A549 (cell line): Measurements from ENCODE around the gene MROH9.

Experiments
- CEBPB ChIP-seq, 2 experiments: fragments of >200 bp in 1 of 2; sonication (Bioruptor Twin) in 1 of 2; formaldehyde crosslinking in 1 of 2; IDR thresholded peaks; 2 replicates each; pipeline ENCODE4 v1.6.1; 2012 to 2016
- CTCF ChIP-seq: fragments of >200 bp; sonication (Bioruptor Twin); formaldehyde crosslinking; IDR thresholded peaks from 3 replicates; pipeline ENCODE4 v1.5.1; 2016
- EP300 ChIP-seq, 2 experiments: fragments of >200 bp; sonication (Bioruptor Twin); formaldehyde crosslinking; IDR thresholded peaks; 2 replicates in 1 of 2; 3 replicates in 1 of 2; pipeline ENCODE4 v1.6.1; 2016 to 2017
- HOXB5 ChIP-seq: fragments of 250-450 bp; sonication (Bioruptor Pico); IDR thresholded peaks from 2 replicates; pipeline ENCODE4 v1.5.0; 2020; ENCODE audit warnings: mild to moderate bottlenecking, moderate library complexity
- JUNB ChIP-seq: fragments of >200 bp; sonication (Bioruptor Twin); formaldehyde crosslinking; IDR thresholded peaks from 2 replicates; pipeline ENCODE4 v1.6.1; 2016
- KDM5A ChIP-seq: fragments of 200-600 bp; sonication (generic); IDR thresholded peaks from 2 replicates; pipeline ENCODE4 v1.6.1; 2016; ENCODE audit warnings: antibody characterized with exemption, mild to moderate bottlenecking
- MAX ChIP-seq: IDR thresholded peaks from 2 replicates; pipeline ENCODE4 v1.6.1; 2012
- POLR2A ChIP-seq: IDR thresholded peaks from 2 replicates; pipeline ENCODE4 v1.6.1; 2012; ENCODE audit warnings: mild to moderate bottlenecking, low read length
- RAD21 ChIP-seq, 2 experiments: fragments of >200 bp in 1 of 2; sonication (Bioruptor Twin) in 1 of 2; formaldehyde crosslinking in 1 of 2; IDR thresholded peaks in 1 of 2; conservative IDR thresholded peaks in 1 of 2; 2 replicates in 1 of 2; 3 replicates in 1 of 2; pipeline ENCODE4 v1.6.1; 2012 to 2018; ENCODE audit warnings: inconsistent platforms in 1 of 2
- RCOR1 ChIP-seq: fragments of 150-350 bp; IDR thresholded peaks from 2 replicates; pipeline ENCODE4 v1.6.1; 2014; ENCODE audit warnings: antibody characterized with exemption, low read length, low read depth
- TF ChIP-seq, protein P1 (sequence below): fragments of 200-600 bp; sonication (generic); IDR thresholded peaks from 2 replicates; pipeline ENCODE4 v1.6.1; 2016; ENCODE audit warnings: antibody characterized with exemption, mild to moderate bottlenecking, moderate library complexity

DNA sequence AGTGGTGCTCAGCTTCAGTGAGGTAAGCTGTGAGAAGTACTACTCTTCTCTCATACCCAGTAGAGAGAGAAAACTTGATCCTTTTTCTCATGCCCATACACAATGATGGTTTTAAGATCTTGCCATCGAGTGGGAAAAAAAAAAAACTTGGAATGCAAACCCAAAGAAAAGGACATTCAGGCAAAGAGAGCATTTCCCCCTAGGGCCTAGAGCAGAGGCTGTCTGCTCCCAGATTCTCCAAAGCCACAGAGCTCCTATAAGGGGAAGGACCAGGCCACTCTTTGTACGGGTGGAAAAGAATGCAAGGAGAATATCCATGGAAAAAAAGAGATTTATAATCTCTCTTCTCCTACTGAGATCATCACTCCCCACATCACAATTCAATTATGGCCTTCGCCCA lies 34.9 kb downstream of the MROH9 start:
- no peak for TF ChIP-seq CTCF
- no peak for TF ChIP-seq POLR2A
- no peak for TF ChIP-seq RAD21 (conservative IDR thresholded peaks at IDR 0.05 in 1 of 2, IDR thresholded peaks at IDR 0.05 in 1 of 2)
- no peak for TF ChIP-seq EP300 (IDR thresholded peaks at IDR 0.05)
- no peak for TF ChIP-seq RCOR1
- no peak for TF ChIP-seq CEBPB (IDR thresholded peaks at IDR 0.05)
- no peak for TF ChIP-seq KDM5A
- TF ChIP-seq JUNB: no peak
- TF ChIP-seq MAX: no peak
- TF ChIP-seq, protein P1, sequence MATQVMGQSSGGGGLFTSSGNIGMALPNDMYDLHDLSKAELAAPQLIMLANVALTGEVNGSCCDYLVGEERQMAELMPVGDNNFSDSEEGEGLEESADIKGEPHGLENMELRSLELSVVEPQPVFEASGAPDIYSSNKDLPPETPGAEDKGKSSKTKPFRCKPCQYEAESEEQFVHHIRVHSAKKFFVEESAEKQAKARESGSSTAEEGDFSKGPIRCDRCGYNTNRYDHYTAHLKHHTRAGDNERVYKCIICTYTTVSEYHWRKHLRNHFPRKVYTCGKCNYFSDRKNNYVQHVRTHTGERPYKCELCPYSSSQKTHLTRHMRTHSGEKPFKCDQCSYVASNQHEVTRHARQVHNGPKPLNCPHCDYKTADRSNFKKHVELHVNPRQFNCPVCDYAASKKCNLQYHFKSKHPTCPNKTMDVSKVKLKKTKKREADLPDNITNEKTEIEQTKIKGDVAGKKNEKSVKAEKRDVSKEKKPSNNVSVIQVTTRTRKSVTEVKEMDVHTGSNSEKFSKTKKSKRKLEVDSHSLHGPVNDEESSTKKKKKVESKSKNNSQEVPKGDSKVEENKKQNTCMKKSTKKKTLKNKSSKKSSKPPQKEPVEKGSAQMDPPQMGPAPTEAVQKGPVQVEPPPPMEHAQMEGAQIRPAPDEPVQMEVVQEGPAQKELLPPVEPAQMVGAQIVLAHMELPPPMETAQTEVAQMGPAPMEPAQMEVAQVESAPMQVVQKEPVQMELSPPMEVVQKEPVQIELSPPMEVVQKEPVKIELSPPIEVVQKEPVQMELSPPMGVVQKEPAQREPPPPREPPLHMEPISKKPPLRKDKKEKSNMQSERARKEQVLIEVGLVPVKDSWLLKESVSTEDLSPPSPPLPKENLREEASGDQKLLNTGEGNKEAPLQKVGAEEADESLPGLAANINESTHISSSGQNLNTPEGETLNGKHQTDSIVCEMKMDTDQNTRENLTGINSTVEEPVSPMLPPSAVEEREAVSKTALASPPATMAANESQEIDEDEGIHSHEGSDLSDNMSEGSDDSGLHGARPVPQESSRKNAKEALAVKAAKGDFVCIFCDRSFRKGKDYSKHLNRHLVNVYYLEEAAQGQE: no peak
- no peak for TF ChIP-seq HOXB5 (CRISPR knock-in tag)
